HG03045 (cell line): ENCODE data around the gene CD82.
"Not testable (repeated sequence)": the region's sequence is repeated elsewhere in the genome, so short reads cannot be mapped to it uniquely, and the experiment has no call there.

Source experiments
- ATAC-seq: cut with Tn5 transposase; IDR thresholded peaks from one replicate; pipeline ENCODE4 v1.9.1; 2021; ENCODE audit warnings: mild to moderate bottlenecking, moderate library complexity; ENCODE audit not compliant: unreplicated experiment

The CD82 gene

DNA sequence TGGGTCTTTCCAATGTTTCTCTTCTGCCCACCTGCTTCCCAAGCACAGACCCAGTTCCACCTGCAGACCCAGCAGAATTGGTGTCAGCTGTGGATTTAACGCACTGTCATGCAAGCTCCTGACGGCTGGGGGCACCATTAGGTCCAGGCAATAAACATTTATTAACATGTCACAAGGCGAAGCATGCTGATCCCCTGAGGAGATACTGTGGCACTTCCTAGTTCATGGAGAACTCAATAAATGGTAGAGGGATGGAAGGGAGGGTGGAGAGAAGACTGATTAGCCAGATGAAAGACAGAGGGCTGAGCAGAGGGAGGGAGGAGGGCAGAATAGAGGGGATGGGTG lies 93.0 kb downstream of the CD82 start:
- ATAC-seq, result no peak

DNA sequence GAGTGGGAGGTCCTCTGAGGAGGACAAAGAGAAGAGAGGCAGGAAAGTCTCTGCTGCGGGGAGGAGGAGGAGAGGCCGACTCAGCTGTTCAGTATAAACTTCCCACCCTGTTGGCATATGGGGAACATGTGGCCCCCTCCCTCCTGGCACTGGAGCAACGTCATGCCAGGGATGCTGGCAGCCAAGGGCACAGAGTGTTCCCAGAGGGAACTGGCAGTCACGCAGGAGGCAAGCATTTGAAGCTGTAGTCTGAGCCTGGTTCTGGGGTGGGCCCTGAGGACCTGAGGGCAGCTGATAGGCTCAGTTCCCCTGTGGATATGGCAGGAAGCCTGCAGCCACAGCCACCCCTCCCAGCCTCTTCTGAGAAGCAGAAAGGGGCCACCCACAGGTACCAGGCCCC lies 94.2 kb downstream of the CD82 start:
- ATAC-seq, result no peak

DNA sequence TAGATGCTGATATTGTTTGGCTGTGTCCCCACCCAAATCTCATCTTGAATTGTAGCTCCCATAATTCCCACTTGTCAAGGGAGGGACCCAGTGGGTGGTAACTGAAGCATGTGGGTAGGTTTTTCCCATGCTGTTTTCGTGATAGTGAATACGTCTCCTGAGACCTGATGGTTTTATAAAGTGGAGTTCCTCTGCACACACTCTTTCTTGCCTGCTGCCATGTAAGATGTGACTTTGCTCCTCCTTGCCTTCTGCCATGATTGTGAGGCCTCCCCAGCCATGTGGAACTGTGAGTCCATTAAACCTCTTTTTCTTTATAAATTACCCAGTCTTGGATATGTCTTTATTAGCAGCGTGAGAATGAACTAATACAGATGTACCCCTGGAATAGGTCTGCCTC lies 95.1 kb downstream of the CD82 start:
- not testable (repeated sequence) for ATAC-seq

DNA sequence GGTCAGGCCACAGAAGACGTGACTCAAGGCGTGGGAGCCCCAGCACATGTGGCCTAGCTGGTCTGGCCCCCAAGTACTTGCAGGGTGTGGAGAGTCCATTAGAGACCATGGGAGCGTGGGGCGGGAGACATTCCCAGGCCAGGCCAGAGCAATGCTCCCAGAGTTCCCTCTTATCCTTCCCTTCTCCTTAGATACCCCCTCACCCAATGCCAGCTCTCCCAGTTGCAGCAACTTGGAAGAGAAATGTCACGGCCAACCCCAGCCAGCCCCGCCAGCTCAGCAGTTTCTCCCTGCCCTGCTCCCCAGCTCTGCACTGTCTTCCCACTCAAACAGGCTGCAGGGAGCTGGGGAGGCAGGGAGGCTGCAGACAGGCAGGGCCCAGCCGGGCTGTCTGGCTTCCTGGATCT lies 95.9 kb downstream of the CD82 start:
- no peak for ATAC-seq
